GM19239 (cell line): Measurements from ENCODE around the gene NLRP12.
"Not testable (repeated sequence)": the region's sequence is repeated elsewhere in the genome, so short reads cannot be mapped to it uniquely, and the experiment has no call there.

Experiments used
- DNase-seq: peaks from one replicate; pipeline ENCODE4 v3.0.0; 2011; ENCODE audit warnings: low spot score; ENCODE audit not compliant: insufficient read length
- FAIRE-seq: peaks from 2 replicates; lab custom pipeline; 2011; peaks lifted over from hg19 to GRCh38; lab: Jason Lieb, UNC

The NLRP12 gene

GRCh38 chr19:53838446-53838845 lies 14.3 kb upstream of the NLRP12 start:
- not testable (repeated sequence) for DNase-seq, FAIRE-seq

- DNase-seq, FAIRE-seq: not testable (repeated sequence)
These were observed 8.7 kb upstream of the NLRP12 start for GRCh38 chr19:53832861-53833260.

- DNase-seq (no peak), FAIRE-seq (no peak)
These were observed 4.4 kb upstream of the NLRP12 start for GRCh38 chr19:53828531-53828930.

GRCh38 chr19:53826876-53827275 lies 2.8 kb upstream of the NLRP12 start:
- FAIRE-seq: no peak

GRCh38 chr19:53823380-53824120 lies 564 bp downstream of the NLRP12 start:
- no peak for DNase-seq
- FAIRE-seq: no peak

More at GRCh38 chr19:53826876-53827275, 2.8 kb upstream of the NLRP12 start:
- DNase-seq: no peak

GRCh38 chr19:53819861-53820260 lies 4.3 kb downstream of the NLRP12 start:
- FAIRE-seq: no peak
- no peak for DNase-seq

- FAIRE-seq: no peak
- no peak for DNase-seq
These were observed 5.4 kb downstream of the NLRP12 start for GRCh38 chr19:53818756-53819155.

GRCh38 chr19:53813996-53814395 lies 10.1 kb downstream of the NLRP12 start:
- DNase-seq (no peak), FAIRE-seq (no peak)

- FAIRE-seq (no peak), DNase-seq (no peak)
These were observed 11.8 kb downstream of the NLRP12 start for GRCh38 chr19:53812335-53812734.

- DNase-seq (no peak), FAIRE-seq (no peak)
These were observed 13.2 kb downstream of the NLRP12 start for GRCh38 chr19:53810891-53811290.

GRCh38 chr19:53810187-53810546 lies 13.9 kb downstream of the NLRP12 start:
- no peak for DNase-seq

GRCh38 chr19:53809518-53810186 lies 14.5 kb downstream of the NLRP12 start:
- DNase-seq (no peak), FAIRE-seq (no peak)

More at GRCh38 chr19:53810187-53810546, 13.9 kb downstream of the NLRP12 start:
- FAIRE-seq: no peak

GRCh38 chr19:53808710-53809125 lies 15.4 kb downstream of the NLRP12 start:
- no peak for DNase-seq
- no peak for FAIRE-seq

- FAIRE-seq: no peak
- no peak for DNase-seq
These were observed 22.9 kb downstream of the NLRP12 start for GRCh38 chr19:53801257-53801656.

GRCh38 chr19:53795019-53795418 lies 29.1 kb downstream of the NLRP12 start:
- DNase-seq: no peak
- FAIRE-seq: no peak

- FAIRE-seq (peak; percentile 76), DNase-seq (peak; percentile 85)
These were observed 31.2 kb downstream of the NLRP12 start for GRCh38 chr19:53792721-53793433.

- DNase-seq (no peak), FAIRE-seq (no peak)
These were observed 34.1 kb downstream of the NLRP12 start for GRCh38 chr19:53789708-53790678.

GRCh38 chr19:53787266-53787665 lies 36.8 kb downstream of the NLRP12 start:
- FAIRE-seq (no peak), DNase-seq (no peak)

- no peak for FAIRE-seq
- DNase-seq: no peak
These were observed 37.4 kb downstream of the NLRP12 start for GRCh38 chr19:53786744-53787143.
